Embryonic facial prominence (tissue), 1 donor: ENCODE measurements around the gene MTA2.

Experiments used
- DNase-seq: peaks from one replicate; pipeline ENCODE4 v3.0.0-alpha.2; 2016; ENCODE audit errors: extremely low spot score

MTA2 gene

GRCh38 chr11:62612366-62613290 lies 11.0 kb upstream of the MTA2 start, which contains the start of the genes EML3 and ROM1:
TSS of gene EML3 (minus strand) at chr11:62612775. CDS start at chr11:62612457, 318 bp downstream.
TSS of gene ROM1 (plus strand) at chr11:62613257. CDS start at chr11:62613282, 25 bp downstream.
- no peak for DNase-seq

GRCh38 chr11:62611705-62612365 lies 10.2 kb upstream of the MTA2 start:
- no peak for DNase-seq

- DNase-seq, result no peak
These were observed 9.4 kb upstream of the MTA2 start for GRCh38 chr11:62610814-62611704.

GRCh38 chr11:62610403-62610802 lies 8.7 kb upstream of the MTA2 start:
- no peak for DNase-seq

GRCh38 chr11:62608776-62609175 lies 7.1 kb upstream of the MTA2 start:
- no peak for DNase-seq

GRCh38 chr11:62607714-62608113 lies 6.0 kb upstream of the MTA2 start:
- DNase-seq, result no peak

- DNase-seq, result no peak
These were observed 4.2 kb upstream of the MTA2 start for GRCh38 chr11:62605902-62606301.

- no peak for DNase-seq
These were observed 3.8 kb upstream of the MTA2 start for GRCh38 chr11:62605467-62605866.

GRCh38 chr11:62604460-62605120 lies 2.9 kb upstream of the MTA2 start:
- no peak for DNase-seq

- no peak for DNase-seq
These were observed 2.2 kb upstream of the MTA2 start for GRCh38 chr11:62603776-62604299.

- no peak for DNase-seq
These were observed 1.4 kb upstream of the MTA2 start for GRCh38 chr11:62603072-62603408.

- DNase-seq, result no peak
These were observed 741 bp upstream of the MTA2 start for GRCh38 chr11:62602141-62603071.

- no peak for DNase-seq
These were observed 618 bp downstream of the MTA2 start for GRCh38 chr11:62601122-62601371.

GRCh38 chr11:62600367-62601121 lies 1.1 kb downstream of the MTA2 start:
- DNase-seq, result no peak

- DNase-seq, result no peak
These were observed 1.8 kb downstream of the MTA2 start for GRCh38 chr11:62599901-62600300.

GRCh38 chr11:62599069-62599696 lies 2.5 kb downstream of the MTA2 start:
- peak; percentile 88 for DNase-seq

- no peak for DNase-seq
These were observed 6.5 kb downstream of the MTA2 start for GRCh38 chr11:62595124-62595523.

- no peak for DNase-seq
These were observed 8.1 kb downstream of the MTA2 start for GRCh38 chr11:62593434-62594044.

- no peak for DNase-seq
These were observed 8.7 kb downstream of the MTA2 start for GRCh38 chr11:62592989-62593421.
